H7 (cell line): ENCODE results near the gene GPR62. TPM values are rescaled to one million over a fixed set of nuclear protein-coding genes. Genes with fewer than 3 reads are reported as not detected.

Experiments
- DNase-seq: peaks from one replicate; pipeline ENCODE4 v3.0.0; 2012
- H3K27me3 ChIP-seq: 2 replicates; pipeline ENCODE4 v1.6.0; 2011; ENCODE audit warnings: mild to moderate bottlenecking, low read length; ENCODE audit not compliant: control insufficient read depth, insufficient read depth
- H3K36me3 ChIP-seq: replicated peaks from 2 replicates; pipeline ENCODE4 v1.5.1; 2011; ENCODE audit warnings: low read length; ENCODE audit not compliant: control insufficient read depth, insufficient read depth
- H3K4me3 ChIP-seq: 2 replicates; pipeline ENCODE4 v1.5.1; 2011; ENCODE audit warnings: low read depth, mild to moderate bottlenecking, control low read depth, low read length, moderate library complexity; ENCODE audit not compliant: insufficient read depth
- total RNA-seq: library from RNA; depleted of rRNA; stranded (reverse); fragments of >200 nt; shearing (Covaris generic); gene quantifications from 2 replicates; pipeline ENCODE4 v1.2.3, GENCODE V29; 2014

Gene GPR62
- total RNA-seq, 1 experiment from 2014 or later, result 0.14 TPM

- Histone ChIP-seq H3K4me3 (peak overlapping the region; percentile 44), H3K27me3 (peaks cover 38% of the 10 kb centered on the region), H3K36me3 (no peaks in the 10 kb centered on the region)
- DNase-seq, result peak; percentile 96
Measured at GRCh38 chr3:51955893-51956770, 951 bp downstream of the GPR62 start.

DNA sequence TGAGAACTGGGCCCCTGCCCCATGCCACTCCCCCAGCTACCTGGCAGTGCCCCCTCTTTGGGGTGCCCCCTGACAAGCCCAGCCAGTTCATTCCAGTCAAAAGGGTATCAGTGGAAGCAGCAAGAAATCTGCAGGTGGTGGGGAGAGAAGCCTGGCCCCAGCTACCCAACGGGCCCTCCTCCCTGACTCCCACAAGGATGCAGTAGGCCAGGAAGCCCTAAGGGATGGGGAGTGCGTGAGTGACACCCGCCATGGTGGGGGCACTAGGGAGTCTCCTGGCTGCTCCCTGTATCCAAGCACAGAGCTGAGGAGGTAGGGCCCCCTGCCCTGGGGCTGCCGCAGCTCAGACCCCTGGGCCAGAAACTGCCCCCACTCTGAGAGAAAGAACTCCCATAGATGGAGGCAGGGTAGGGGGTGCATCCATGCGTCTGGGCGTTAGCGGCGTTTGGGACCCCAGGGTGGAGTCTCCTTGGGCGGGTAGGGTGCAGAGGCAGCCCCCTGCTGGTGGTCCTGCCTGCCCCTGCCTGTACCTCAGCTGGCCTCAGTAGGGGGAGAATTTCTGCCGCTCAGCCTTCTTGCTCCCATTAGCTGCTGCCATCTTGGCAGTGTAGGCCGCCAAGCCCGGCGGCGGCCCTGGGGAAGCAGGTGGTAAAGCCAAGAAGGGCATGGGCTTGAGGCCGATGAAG lies 2.5 kb downstream of the GPR62 start:
- no peak overlapping the region for H3K4me3 ChIP-seq
- H3K36me3 ChIP-seq, result no peaks in the 10 kb centered on the region
- no peak for DNase-seq
- peaks cover 36% of the 10 kb centered on the region for H3K27me3 ChIP-seq

DNA sequence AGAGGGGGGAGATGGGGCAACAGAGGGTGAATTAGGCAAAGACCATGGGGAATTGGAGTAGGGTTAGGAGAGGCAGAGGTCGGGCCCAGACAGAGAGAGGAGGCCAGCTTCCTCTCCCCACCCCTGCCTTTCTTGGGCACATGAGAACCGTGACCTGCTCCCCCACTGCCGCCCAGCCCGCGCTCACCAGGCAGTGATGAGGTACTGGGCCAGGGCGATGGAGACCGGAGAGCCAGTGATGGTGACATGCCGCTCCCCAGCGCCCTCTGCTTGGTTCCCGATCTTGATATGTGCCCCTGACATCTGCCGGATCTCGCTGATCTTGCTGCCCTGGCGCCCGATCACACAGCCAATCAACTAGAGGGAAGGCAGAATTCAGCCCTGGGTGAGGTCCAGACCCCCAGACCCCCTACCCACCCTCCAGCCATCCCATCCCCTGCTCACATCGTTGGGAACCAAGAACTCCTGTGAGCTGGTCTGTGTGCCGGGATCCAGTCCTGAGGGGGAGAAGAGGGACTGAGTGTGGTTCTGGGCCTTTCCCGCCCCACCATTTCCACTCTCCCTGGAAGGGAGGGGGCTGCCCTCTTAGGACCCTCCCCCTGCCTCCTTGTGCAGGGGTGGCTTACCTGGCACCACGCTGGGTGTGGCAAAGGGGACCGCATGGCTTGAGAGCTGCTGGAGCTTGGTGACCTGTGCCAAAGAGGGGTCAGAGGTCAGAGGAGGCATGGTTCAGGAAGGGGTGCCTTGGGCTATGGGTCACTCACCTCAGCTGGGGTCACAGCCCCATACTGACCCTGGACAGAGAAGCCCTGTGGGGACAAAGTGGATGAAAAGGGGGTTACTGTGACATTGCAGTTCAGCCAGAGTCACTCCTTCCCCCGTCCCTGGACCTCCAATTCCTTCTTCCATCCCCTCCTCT lies 3.7 kb downstream of the GPR62 start:
- Histone ChIP-seq H3K4me3 (no peak overlapping the region), H3K36me3 (no peaks in the 10 kb centered on the region), H3K27me3 (peaks cover 32% of the 10 kb centered on the region)
- no peak for DNase-seq

DNA sequence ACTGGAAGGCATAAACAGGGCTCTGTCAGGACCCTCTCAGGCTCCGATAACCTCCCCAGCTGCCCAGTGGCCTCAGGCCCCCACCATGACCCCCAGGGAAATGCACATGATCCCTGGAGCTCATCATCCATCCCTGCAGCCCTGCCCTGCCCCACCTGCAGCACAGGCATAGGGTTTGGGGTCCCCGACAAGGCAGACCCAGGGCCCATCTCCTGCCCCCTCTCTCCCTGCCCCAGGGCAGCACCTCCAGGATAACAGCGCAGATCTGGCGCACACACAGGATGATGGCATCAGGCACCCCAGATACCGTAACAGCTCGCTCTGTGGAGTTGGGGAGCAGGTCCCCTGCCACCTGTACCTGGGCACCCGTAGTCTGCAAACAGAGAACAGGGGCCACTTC lies 4.5 kb downstream of the GPR62 start:
- DNase-seq, result no peak
- no peaks in the 10 kb centered on the region for H3K36me3 ChIP-seq

DNA sequence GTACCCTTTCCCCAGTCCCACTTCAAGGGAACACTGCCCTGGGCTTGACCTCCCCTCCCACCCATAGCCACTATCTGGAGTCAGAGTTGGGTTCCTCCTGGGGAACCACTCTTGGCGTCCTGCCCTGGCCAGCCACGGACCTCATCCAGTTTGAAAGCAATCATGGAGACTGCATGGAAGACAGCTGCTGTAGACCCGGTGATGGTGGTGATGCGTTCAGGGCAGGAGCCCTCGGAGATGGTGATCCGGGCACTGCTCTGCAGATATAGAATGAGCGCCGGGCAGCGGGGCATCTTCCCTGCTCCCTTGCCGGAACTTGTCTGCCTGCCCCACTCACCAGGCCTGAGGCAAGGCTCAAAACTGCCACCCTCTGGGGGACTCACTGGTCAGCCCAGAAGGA lies 5.2 kb downstream of the GPR62 start:
- Histone ChIP-seq H3K4me3 (no peak overlapping the region), H3K36me3 (no peaks in the 10 kb centered on the region), H3K27me3 (peaks cover 18% of the 10 kb centered on the region)
- DNase-seq, result no peak

More for the DNA sequence above, 4.5 kb downstream of the GPR62 start:
- Histone ChIP-seq H3K27me3 (peaks cover 25% of the 10 kb centered on the region), H3K4me3 (no peak overlapping the region)

GRCh38 chr3:51961011-51961410 lies 5.8 kb downstream of the GPR62 start:
- no peak for DNase-seq
- peaks cover 12% of the 10 kb centered on the region for H3K27me3 ChIP-seq
- H3K36me3 ChIP-seq, result no peaks in the 10 kb centered on the region
- no peak overlapping the region for H3K4me3 ChIP-seq

DNA sequence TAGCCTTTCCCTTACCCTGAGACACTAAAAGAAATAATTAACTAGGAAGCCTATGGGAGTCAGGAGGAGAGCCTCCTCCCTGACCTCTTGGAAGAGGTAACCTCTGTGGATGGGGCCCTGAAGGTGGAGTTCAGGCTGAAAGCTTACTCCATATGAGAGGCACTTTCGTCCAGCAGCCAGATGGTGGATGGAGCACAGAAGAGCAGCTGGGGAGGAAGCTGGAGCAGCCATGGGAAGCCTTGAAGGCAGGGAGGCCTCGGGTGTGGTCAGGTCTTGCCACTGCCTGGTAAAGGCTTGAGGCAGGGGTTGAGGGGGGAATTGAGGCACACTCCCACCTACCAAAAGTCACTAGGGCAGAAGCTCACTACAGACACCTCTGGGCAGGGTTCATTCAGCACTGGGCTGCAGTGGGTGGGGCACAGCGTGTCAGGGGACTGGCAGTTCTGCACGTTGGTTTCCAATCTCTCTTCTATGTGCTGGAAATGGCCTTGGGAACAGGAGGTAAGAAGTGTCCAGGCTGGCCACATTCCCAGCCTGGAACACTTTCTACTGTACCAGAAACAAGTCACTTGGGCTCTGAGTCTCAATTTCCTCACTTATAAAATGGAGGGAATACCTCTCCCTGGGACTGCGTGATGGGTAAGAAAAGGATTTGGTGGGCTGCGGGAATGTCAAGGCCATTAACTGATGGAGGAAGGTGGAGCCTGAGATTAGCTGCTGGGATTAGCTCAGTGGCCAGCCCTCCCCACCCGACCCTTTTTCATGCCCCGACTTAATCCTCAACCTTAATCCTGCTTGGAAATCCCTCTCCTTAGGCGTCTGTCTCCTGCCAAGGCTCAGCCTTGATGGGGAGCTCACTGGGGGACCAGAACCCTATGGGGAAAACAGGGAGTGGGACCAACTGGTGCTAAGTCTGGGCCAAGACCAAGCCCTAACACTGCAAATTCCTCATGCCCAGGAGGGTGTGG lies 6.7 kb downstream of the GPR62 start:
- Histone ChIP-seq H3K27me3 (peaks cover 6% of the 10 kb centered on the region), H3K4me3 (no peak overlapping the region), H3K36me3 (no peaks in the 10 kb centered on the region)
- no peak for DNase-seq

DNA sequence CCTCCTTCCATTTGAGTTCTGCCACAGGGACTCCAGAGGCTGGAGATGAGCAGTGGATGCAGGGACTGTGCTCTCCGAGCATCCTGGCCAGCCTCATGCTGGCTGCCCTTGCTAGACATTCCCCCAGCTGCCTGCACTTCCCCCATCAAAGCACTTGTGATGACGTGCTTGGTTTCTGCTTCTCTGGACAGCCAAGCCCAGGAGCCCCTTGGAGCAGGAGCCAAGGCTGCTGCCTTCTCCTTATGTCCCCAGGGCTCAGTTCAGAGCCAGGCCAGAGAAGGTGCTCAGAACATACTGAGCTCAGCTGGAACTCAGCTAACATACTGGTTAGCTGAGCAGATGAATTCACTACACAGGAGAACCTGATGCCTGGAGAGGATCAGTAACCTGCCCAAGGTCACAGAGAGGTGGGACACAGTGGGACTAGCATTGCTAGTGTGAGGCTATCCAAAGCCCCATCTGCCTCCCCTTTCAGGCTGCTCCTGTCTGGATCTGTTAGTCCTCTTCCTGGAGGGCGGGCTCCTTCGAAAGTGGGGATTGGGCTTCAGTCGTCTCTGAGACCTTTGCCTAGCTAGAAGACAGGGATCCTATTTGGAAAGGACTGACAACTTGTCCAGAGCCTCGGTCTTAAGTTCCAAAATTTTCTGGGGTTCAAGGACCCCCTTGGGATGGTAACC lies 7.8 kb downstream of the GPR62 start:
- no peak for DNase-seq
- Histone ChIP-seq H3K27me3 (peaks cover 3% of the 10 kb centered on the region), H3K36me3 (no peaks in the 10 kb centered on the region), H3K4me3 (no peak overlapping the region)

DNA sequence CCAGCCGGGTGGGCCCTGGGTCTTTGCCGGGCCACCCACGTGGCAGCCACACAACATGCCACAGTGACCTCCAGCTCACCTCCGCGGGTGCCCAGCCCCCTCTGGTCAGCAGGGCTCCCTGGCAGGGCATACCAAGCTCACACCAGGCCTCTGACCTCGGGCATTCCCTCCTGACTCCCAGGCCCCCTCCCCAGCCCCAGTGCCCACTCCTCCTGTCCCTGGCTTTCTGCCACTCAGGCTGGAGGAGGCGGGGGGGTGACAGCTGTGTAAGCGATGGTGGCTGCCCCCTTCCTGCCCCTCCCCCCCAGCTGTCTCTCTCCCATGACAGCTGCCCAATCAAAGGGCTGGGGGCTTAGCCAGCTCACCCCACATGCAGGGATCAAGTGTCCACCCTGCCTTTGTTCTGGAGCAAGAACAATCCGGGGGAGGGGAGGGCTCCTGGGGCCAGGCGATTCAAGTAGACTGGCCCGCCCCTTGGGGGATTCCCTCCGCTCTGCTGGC lies 8.8 kb downstream of the GPR62 start:
- no peaks in the 10 kb centered on the region for H3K36me3 ChIP-seq
- DNase-seq, result peak; percentile 83
- H3K27me3 ChIP-seq, result peaks cover 3% of the 10 kb centered on the region
- H3K4me3 ChIP-seq, result no peak overlapping the region

GRCh38 chr3:51964521-51964920 lies 9.3 kb downstream of the GPR62 start:
- no peak overlapping the region for H3K4me3 ChIP-seq
- H3K36me3 ChIP-seq, result no peaks in the 10 kb centered on the region
- H3K27me3 ChIP-seq, result peaks cover 3% of the 10 kb centered on the region
- DNase-seq, result no peak

DNA sequence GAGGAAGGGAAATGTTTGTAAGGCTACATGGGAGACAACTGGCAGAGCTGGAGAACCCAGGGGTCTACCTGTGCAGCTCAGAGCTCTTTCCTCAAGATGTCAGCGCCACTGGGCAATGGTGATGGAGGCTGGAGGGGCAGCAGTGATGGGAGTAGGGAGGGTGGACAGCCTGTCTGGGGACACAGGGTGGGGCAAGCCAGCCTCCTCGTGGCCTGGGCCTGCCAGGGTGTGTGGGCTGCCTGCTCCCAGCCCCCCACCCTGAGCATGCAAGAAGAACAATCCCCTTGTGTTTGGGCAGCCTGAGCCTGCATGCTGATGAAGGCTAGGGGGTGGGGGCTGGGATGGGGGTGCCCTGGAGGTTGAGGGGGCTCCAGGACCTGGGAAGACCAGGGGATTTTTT lies 10.8 kb downstream of the GPR62 start:
- Histone ChIP-seq H3K4me3 (no peak overlapping the region), H3K36me3 (no peaks in the 10 kb centered on the region; the same call in 1 of the 2 replicates), H3K27me3 (peaks cover 3% of the 10 kb centered on the region)
- DNase-seq, result no peak

DNA sequence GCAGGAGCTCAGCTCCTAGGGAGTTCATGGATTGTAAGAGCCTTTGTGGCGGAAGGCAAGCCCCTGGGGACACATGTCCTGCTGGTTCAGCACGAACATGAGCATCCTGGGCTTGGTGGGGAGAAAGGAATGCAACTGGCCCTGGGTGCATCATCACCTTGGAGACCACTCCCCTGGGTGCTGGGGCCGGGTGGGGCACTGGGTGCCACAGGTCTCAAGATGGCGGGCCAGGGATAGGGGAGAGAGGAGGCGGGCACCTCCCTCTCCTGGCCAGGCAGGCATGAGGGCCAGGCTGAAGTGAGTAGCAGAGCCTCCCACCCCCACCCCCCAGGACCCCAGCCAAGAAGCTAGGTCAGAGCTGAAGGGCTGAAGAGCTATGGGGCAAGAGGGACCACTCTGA lies 11.3 kb downstream of the GPR62 start:
- Histone ChIP-seq H3K36me3 (no peaks in the 10 kb centered on the region; the same call in 1 of the 2 replicates), H3K4me3 (peak overlapping the region; percentile 53), H3K27me3 (peaks cover 3% of the 10 kb centered on the region)
- no peak for DNase-seq

GRCh38 chr3:51966922-51967383 lies 11.8 kb downstream of the GPR62 start:
- no peak for DNase-seq
- H3K36me3 ChIP-seq, result no peaks in the 10 kb centered on the region; the same call in 1 of the 2 replicates
- peak overlapping the region; percentile 53 for H3K4me3 ChIP-seq
- H3K27me3 ChIP-seq, result peaks cover 3% of the 10 kb centered on the region
